RWPE2 (cell line): Measurements from ENCODE around the gene PCNT.

Experiments
- ATAC-seq: fragments of 200-7000 bp; cut with Tn5 transposase; 3 replicates; pipeline ENCODE4 v1.9.1; 2021; ENCODE audit warnings: low read depth
- DNase-seq: peaks from one replicate; pipeline ENCODE4 v3.0.0-alpha.2; 2020; ENCODE audit warnings: low spot score
- H3K27ac ChIP-seq: fragments of 450-650 bp; 2 replicates; pipeline ENCODE4 v1.5.1; 2017; ENCODE audit warnings: mild to moderate bottlenecking; ENCODE audit not compliant: poor library complexity, severe bottlenecking
- H3K27me3 ChIP-seq: fragments of 250-450 bp; sonication (Bioruptor Pico); 2 replicates; pipeline ENCODE4 v1.5.1; 2021; ENCODE audit warnings: mild to moderate bottlenecking, moderate library complexity; ENCODE audit not compliant: insufficient read depth, poor library complexity, severe bottlenecking
- H3K36me3 ChIP-seq: fragments of 250-450 bp; sonication (Bioruptor Pico); 2 replicates; pipeline ENCODE4 v1.5.1; 2020; ENCODE audit warnings: low read depth, mild to moderate bottlenecking, moderate library complexity
- H3K4me1 ChIP-seq: fragments of 250-450 bp; sonication (Bioruptor Pico); 2 replicates; pipeline ENCODE4 v1.5.1; 2021; ENCODE audit warnings: mild to moderate bottlenecking, moderate library complexity; ENCODE audit not compliant: insufficient read depth, poor library complexity, severe bottlenecking
- H3K4me3 ChIP-seq: fragments of 250-450 bp; sonication (Bioruptor Pico); 2 replicates; pipeline ENCODE4 v1.5.1; 2021; ENCODE audit warnings: mild to moderate bottlenecking, moderate library complexity; ENCODE audit not compliant: severe bottlenecking
- H3K9me3 ChIP-seq: fragments of 250-450 bp; sonication (Bioruptor Pico); 2 replicates; pipeline ENCODE4 v1.5.1; 2021; ENCODE audit warnings: mild to moderate bottlenecking, moderate library complexity; ENCODE audit not compliant: severe bottlenecking
- TF ChIP-seq, protein P1 (sequence below): fragments of 450-650 bp; IDR thresholded peaks from one replicate; pipeline ENCODE4 v1.5.1; 2017; ENCODE audit warnings: mild to moderate bottlenecking, moderate library complexity; ENCODE audit not compliant: poor library complexity, severe bottlenecking

The PCNT gene

GRCh38 chr21:46328151-46328550 is 4.2 kb downstream of the PCNT start:
- no peaks in the 10 kb centered on the region for H3K27me3 ChIP-seq
- ATAC-seq (no peak), DNase-seq (no peak)
- TF ChIP-seq, protein P1, sequence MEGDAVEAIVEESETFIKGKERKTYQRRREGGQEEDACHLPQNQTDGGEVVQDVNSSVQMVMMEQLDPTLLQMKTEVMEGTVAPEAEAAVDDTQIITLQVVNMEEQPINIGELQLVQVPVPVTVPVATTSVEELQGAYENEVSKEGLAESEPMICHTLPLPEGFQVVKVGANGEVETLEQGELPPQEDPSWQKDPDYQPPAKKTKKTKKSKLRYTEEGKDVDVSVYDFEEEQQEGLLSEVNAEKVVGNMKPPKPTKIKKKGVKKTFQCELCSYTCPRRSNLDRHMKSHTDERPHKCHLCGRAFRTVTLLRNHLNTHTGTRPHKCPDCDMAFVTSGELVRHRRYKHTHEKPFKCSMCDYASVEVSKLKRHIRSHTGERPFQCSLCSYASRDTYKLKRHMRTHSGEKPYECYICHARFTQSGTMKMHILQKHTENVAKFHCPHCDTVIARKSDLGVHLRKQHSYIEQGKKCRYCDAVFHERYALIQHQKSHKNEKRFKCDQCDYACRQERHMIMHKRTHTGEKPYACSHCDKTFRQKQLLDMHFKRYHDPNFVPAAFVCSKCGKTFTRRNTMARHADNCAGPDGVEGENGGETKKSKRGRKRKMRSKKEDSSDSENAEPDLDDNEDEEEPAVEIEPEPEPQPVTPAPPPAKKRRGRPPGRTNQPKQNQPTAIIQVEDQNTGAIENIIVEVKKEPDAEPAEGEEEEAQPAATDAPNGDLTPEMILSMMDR = no peak
- H3K27ac ChIP-seq = no peak overlapping the region
- no peaks in the 10 kb centered on the region for H3K9me3 ChIP-seq
- H3K4me1 ChIP-seq = peaks cover 11% of the 10 kb centered on the region
- peaks cover 61% of the 10 kb centered on the region for H3K36me3 ChIP-seq
- H3K4me3 ChIP-seq = no peak overlapping the region

GRCh38 chr21:46329796-46330195 is 5.8 kb downstream of the PCNT start:
- Histone ChIP-seq H3K36me3 (peaks cover 67% of the 10 kb centered on the region), H3K27ac (no peak overlapping the region), H3K4me3 (no peak overlapping the region), H3K9me3 (no peaks in the 10 kb centered on the region), H3K27me3 (no peaks in the 10 kb centered on the region), H3K4me1 (peaks cover 11% of the 10 kb centered on the region)
- no peak for DNase-seq
- no peak for ATAC-seq
- TF ChIP-seq, protein P1 = no peak

DNA sequence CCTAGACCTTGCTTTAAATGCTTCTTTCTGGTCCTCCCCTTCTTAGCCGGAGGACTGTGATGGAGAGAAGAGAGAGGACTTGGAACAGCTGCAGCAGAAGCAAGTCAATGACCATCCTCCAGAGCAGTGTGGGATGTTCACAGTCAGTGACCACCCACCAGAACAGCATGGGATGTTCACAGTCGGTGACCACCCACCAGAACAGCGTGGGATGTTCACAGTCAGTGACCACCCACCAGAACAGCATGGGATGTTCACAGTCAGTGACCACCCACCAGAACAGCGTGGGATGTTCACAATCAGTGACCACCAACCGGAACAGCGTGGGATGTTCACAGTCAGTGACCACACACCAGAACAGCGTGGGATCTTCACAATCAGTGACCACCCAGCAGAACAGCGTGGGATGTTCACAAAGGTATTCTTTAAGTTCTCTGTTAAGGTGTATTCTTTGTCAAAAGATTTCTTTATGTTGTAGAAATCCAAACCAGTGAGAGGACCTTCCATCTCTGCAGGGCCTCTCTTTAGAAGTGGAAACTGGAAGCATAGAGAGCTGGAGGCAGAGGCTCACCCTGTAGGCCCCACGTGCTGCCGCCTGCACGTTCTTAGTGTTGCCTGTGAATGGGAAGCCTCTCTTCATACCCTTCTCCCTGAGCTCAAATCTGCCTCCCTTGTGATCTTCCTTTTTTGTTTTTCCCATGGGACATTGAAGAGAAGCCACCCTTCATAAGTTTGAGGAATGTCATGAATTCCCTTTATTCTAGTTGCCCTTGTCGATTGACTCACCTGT is 10.6 kb downstream of the PCNT start:
- no peak overlapping the region for H3K4me3 ChIP-seq
- TF ChIP-seq, protein P1 = no peak
- H3K36me3 ChIP-seq = peaks cover 85% of the 10 kb centered on the region
- ATAC-seq (no peak), DNase-seq (no peak)
- H3K27ac ChIP-seq = no peak overlapping the region
- H3K9me3 ChIP-seq = no peaks in the 10 kb centered on the region
- H3K27me3 ChIP-seq = no peaks in the 10 kb centered on the region
- peaks cover 5% of the 10 kb centered on the region for H3K4me1 ChIP-seq

DNA sequence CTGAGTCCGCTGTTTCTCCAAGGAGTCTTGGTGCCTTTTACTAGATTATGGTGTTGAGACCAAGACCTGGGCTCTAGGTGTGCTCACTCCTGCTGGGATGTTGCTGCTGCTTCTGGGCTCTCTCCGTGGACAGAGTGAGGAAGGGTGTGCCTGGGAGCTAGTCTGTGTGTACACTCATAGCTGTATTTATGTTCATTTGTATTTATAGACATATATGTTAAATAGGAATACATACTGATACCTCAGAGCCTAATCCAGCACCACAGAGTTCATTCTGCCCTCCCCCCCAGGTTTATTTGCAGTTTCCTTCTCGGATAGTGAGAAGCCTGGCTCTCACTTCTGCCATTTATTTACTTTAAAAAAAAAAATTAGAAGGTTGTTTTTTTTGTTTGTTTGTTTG is 12.6 kb downstream of the PCNT start:
- Histone ChIP-seq H3K4me3 (no peak overlapping the region), H3K27ac (no peak overlapping the region), H3K27me3 (no peaks in the 10 kb centered on the region), H3K9me3 (no peaks in the 10 kb centered on the region), H3K36me3 (peaks cover 75% of the 10 kb centered on the region), H3K4me1 (peaks cover 5% of the 10 kb centered on the region)
- TF ChIP-seq, protein P1 = no peak
- no peak for ATAC-seq
- no peak for DNase-seq

- Histone ChIP-seq H3K4me3 (no peak overlapping the region), H3K9me3 (no peaks in the 10 kb centered on the region), H3K27me3 (no peaks in the 10 kb centered on the region), H3K36me3 (peaks cover 56% of the 10 kb centered on the region), H3K27ac (no peak overlapping the region), H3K4me1 (no peaks in the 10 kb centered on the region)
- DNase-seq (no peak), ATAC-seq (no peak)
- TF ChIP-seq, protein P1 = no peak
These were observed 17.0 kb downstream of the PCNT start for GRCh38 chr21:46340998-46341397.
